Daoy (cell line): Measurements from ENCODE around the gene KRT16. TPM values are rescaled to one million over a fixed set of nuclear protein-coding genes. Genes with fewer than 3 reads are reported as not detected.
"Not testable (repeated sequence)": the region's sequence is repeated elsewhere in the genome, so short reads cannot be mapped to it uniquely, and the experiment has no call there.

Experiments used
- DNase-seq: peaks from one replicate; pipeline ENCODE4 v3.0.0-alpha.2; 2015; ENCODE audit warnings: low read depth
- total RNA-seq: library from RNA; depleted of rRNA; stranded (reverse); fragments of >200 nt; shearing (Covaris generic); gene quantifications from 2 replicates; pipeline ENCODE4 v1.2.3, GENCODE V29; 2014

KRT16 gene
- total RNA-seq, 1 experiment from 2014 or later: 1.0 TPM

GRCh38 chr17:41628073-41628370 is 15.5 kb upstream of the KRT16 start:
- not testable (repeated sequence) for DNase-seq

DNA sequence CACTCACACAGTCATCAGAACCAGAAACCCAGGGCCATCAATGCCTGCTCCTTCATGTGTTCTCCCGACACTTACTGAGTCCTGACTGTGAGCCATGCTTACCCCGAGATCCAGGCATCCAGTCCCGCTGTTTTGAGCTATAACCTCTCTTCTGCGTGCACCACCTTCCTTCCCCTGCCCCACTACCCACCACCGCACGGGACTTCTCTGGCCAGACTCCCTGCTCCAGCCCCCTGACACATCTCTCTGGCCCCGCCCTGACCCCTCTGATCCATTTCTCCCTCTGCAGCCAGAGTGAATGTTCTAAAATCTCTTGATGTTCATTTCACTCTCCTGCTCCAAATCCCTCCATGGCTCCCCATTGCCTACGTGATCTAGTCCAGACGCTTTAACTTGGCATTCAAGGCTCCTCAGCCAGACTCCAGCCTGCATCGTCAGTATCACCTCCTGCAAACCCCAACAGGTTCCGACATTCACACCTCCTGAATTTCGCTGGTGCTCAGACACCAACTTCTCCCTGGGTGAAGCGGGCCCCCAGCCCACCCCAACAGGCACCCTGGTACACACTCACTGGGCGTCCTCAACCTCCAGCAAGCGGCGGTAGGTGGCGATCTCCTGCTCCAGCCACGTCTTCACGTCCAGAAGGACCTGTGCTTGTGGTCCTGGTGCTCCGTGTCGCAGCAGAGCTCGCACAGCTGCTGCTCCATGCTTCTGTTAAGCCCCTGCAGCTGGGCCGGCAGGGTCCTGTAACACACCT is 14.9 kb upstream of the KRT16 start:
- DNase-seq: no peak

DNA sequence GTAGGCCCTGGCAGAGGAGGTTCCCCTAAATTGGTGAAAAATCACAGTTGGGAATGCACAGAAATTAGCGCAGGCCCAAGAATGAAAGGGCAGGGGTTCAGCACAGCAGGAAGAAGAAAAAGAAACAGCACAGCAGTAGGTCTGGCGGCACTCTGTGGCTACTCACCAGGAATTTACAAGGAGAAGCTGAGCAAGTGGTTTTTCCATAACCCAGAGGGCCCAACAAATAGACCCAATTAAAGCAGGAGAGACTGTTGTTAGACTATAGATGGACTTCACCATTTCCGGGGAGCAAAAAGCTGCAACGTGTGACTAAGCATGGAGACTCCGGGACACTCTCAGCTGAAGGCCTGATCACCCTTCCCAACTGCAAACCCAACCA is 14.3 kb upstream of the KRT16 start:
- peak; percentile 49 for DNase-seq

- not testable (repeated sequence) for DNase-seq
Observed at GRCh38 chr17:41626028-41626913, 13.7 kb upstream of the KRT16 start.

DNA sequence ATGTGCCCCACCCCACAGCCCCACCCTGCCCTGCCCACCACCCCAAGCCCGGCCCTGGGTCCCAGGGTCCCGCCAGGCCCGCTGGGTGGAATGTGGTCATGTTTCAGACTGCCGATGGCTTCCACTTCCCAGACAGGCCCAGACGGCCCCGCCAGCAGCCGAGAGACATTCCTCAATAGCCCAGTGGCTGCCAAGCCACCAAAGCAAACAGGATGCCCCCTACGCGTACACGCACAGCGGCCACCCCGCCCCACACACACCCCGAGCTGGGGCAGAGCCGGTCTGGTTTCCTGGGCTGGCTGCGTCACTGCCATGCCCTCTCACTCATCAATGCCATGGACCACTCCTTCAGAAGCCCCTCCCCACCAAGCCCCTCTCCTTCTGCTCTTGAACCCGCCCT is 13.0 kb upstream of the KRT16 start:
- peak; percentile 95 for DNase-seq

DNA sequence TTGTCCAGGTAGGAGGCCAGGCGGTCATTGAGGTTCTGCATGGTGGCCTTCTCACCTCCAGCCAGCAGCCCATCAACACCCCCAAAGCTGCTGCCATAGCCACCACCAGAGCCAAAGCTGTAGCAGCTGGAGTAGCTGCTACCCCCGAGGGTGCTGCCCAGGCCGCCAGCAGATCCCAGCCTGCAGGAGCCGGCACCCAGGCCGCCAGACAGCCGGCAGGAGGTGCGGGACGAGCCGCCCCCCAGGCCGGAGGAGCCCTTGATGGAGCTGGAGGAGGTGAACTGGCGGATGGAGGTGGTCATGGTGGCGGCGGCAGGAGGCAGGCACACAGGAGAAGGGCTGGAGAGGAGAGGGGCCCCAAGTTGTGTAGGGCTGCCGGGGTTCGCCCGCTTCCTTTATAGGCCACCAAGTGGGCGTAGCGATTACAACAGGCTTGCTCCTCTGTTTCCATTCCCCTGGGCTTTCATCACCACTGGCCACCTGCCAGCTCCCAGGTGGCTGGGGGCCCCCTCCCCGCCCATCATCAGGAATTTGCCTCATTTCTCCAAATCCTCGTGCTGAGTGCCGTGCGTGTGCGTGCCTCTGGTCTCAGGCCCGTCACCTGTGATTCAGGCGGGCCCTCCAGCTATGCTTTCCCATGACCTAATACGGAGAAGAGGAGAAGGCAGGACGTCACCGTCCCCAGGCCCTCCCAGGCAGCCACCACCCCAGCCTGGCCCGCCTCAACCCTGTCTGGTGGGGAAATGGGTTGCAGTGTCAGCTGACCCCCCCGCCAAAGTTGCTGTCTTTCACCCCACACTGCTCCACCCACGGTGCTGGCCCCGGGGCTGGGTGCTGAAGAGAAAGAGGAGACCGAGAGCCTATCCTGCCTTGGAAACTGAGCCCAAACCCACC is 11.9 kb upstream of the KRT16 start, which contains the start of gene KRT17:
Gene KRT17, minus strand, starts transcription at position 368 of the 894 bp plus-strand sequence. Its CDS starts 66 bp downstream, at position 302.
- DNase-seq: peak; percentile 92

GRCh38 chr17:41623184-41623861 is 10.8 kb upstream of the KRT16 start:
- DNase-seq: peak; percentile 25

- DNase-seq: not testable (repeated sequence)
Observed at GRCh38 chr17:41622340-41623183, 10.0 kb upstream of the KRT16 start.

DNA sequence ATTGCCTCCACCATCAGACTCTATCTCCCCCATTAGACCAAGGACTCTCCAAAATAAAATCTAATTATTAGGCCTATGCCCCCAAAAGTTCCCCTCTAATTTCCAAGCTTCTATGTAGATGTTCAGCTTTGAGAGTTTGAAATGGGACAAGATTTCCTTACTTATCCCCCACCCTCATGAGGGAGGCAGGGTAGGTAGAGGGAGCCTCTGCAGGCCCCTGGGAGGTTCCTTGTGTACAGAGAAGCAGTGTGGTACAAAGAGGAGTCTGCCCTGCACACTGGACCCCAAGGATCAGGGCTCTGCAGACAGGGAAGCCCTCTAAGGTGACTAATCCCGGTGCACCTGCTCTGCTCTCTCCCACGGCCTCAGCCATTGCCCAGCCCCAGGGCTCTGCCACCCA is 9.3 kb upstream of the KRT16 start:
- no peak for DNase-seq

GRCh38 chr17:41621435-41621817 is 8.9 kb upstream of the KRT16 start:
- DNase-seq: not testable (repeated sequence)

DNA sequence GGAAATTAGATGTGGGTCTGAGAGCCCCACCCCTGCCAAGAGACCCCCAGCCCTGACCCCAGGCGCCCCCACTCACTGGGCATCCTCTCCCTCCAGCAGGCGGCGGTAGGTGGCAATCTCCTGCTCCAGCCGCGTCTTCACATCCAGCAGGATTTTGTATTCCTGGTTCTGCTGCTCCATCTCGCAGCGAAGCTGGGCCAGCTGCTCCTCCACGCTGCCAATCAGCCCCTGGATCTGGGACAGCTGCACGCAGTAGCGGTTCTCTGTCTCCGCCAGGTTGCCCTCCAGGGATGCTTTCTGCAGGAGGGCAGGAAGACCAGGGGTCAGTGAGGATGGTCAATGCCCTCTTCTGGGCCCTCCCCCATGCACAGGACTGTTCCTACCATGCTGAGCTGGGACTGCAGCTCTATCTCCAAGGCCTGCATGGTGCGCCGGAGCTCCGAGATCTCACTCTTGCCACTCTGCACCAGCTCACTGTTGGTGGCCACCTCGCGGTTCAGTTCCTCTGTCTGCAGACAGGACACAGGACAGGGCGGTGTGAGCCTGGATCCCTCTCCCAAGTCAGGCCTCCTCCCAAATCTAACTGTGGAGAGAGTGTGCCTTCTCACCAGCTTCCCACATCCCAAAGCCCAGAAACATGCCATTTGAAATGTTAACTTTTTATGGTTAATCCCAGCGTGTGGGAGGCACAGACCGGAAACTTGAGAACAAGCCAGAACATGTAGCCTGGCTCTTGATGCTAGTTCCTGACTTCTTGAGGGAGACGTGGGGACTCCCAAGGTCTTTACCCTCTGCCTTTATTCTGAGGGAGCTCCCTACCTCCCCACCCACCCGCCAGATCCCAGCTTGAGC is 8.2 kb upstream of the KRT16 start:
- DNase-seq: no peak

DNA sequence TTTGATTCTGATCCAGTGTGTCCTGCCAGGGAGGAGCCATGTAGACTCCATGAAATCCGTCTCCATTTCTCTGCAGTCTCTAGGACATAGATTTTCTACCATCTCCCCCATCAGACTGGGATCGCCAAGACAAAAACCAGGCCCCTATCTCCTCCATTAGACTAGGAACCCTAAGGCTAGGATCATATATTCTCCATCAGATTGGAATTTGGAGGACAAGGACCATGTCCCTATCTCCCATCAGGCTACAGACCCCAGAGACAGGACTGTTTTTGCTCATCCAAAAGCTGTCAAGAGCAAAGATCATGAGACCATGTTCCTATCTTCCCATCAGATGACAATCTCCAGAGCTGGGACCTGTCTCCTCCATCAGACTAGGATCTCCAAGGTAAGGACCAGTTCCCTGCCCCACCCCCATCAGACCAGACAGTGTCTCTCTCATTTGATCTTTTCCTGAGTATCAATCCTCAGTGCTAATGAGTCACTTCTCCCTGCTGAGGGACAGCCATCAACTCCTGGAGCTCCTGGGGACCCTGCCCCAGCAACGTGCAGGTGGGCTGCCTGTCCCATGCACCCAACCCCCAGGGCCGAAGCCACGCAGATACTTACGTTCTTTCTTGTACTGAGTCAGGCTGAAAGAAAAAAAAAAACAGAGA is 7.5 kb upstream of the KRT16 start:
- DNase-seq: not testable (repeated sequence)

GRCh38 chr17:41619036-41619926 is 6.7 kb upstream of the KRT16 start:
- DNase-seq: no peak

GRCh38 chr17:41618341-41619035 is 5.9 kb upstream of the KRT16 start:
- peak; percentile 25 for DNase-seq

GRCh38 chr17:41617698-41618097 is 5.1 kb upstream of the KRT16 start:
- no peak for DNase-seq

DNA sequence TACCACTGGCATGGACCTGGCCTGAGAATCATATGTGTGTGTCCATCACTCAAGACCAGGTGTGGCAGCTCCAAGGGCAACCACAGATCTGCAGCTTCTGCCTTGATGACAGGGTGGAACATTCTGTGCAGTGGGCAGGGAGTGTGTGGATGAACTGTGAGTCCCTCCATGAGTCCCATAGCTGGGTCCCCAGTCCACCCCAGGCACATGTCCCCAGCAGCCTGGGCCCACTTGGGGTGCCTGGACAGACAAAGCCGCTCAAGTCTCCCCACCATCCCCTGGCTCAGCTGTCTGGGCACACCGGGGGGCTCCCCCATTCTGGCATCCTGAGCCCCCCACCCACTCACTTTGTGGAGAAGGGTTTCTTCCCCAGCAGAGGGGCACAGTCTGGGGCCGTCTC is 4.6 kb upstream of the KRT16 start:
- no peak for DNase-seq

DNA sequence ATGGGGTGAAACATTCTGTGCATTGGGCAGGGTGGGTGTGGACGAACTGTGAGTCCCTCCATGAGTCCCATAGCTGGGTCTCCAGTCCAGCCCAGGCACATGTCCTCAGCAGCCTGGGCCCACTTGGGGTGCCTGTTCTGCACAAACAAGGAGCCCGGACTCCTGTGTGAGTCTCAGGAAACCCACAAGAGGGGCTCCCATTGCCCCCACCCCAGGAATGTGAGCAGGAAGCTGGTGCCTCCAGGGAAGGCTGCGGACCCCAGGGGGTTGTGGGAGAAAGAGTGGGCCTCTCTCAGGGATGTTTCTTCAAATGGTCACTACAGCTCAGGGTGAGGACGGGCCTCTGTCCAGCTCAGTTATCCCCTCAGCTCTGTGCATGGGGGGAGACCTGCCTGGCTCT is 3.9 kb upstream of the KRT16 start:
- not testable (repeated sequence) for DNase-seq
